ENCODE measurements around the gene C3orf85. TPM values are rescaled to one million over a fixed set of nuclear protein-coding genes. Genes with fewer than 3 reads are reported as not detected.
"Not testable (repeated sequence)": the region's sequence is repeated elsewhere in the genome, so short reads cannot be mapped to it uniquely, and the experiment has no call there.

The C3orf85 gene
- total RNA-seq, 1 donor from 2014 or later, result not detected

- Mint-ChIP-seq H3K27ac (no peak overlapping the region), H3K36me3 (ENCODE audit: low read depth) (no peaks in the 10 kb centered on the region), H3K9me3 (no peaks in the 10 kb centered on the region), H3K27me3 (ENCODE audit: low read depth) (no peaks in the 10 kb centered on the region), H3K4me3 (ENCODE audit: low read depth) (no peak overlapping the region), H3K4me1 (ENCODE audit: low read depth) (no peaks in the 10 kb centered on the region)
- DNase-seq (ENCODE audit: low spot score), result no peak
- intact Hi-C loops (cut with micrococcal nuclease), result no loop called here
Measured at GRCh38 chr3:109122690-109123089, 13.8 kb upstream of the C3orf85 start.

- intact Hi-C loops (cut with micrococcal nuclease), result no loop called here
- Mint-ChIP-seq H3K27ac (no peak overlapping the region), H3K4me1 (ENCODE audit: low read depth) (no peaks in the 10 kb centered on the region), H3K36me3 (ENCODE audit: low read depth) (no peaks in the 10 kb centered on the region), H3K27me3 (ENCODE audit: low read depth) (no peaks in the 10 kb centered on the region), H3K4me3 (ENCODE audit: low read depth) (no peak overlapping the region), H3K9me3 (no peaks in the 10 kb centered on the region)
- DNase-seq (ENCODE audit: low spot score), result no peak
Measured at GRCh38 chr3:109125902-109126301, 10.6 kb upstream of the C3orf85 start.

GRCh38 chr3:109127553-109127952 is 9.0 kb upstream of the C3orf85 start:
- Mint-ChIP-seq H3K9me3 (no peaks in the 10 kb centered on the region), H3K27me3 (ENCODE audit: low read depth) (no peaks in the 10 kb centered on the region)

GRCh38 chr3:109131276-109131675 is 5.2 kb upstream of the C3orf85 start:
- Mint-ChIP-seq H3K9me3 (no peaks in the 10 kb centered on the region), H3K4me3 (ENCODE audit: low read depth) (no peak overlapping the region), H3K27me3 (ENCODE audit: low read depth) (no peaks in the 10 kb centered on the region), H3K36me3 (ENCODE audit: low read depth) (no peaks in the 10 kb centered on the region), H3K4me1 (ENCODE audit: low read depth) (no peaks in the 10 kb centered on the region), H3K27ac (no peak overlapping the region)
- no peak for DNase-seq (ENCODE audit: low spot score)
- intact Hi-C loops (cut with micrococcal nuclease), result no loop called here

More at GRCh38 chr3:109127553-109127952, 9.0 kb upstream of the C3orf85 start:
- H3K4me1 Mint-ChIP-seq (ENCODE audit: low read depth), result no peaks in the 10 kb centered on the region
- H3K36me3 Mint-ChIP-seq (ENCODE audit: low read depth), result no peaks in the 10 kb centered on the region
- DNase-seq (ENCODE audit: low spot score), result no peak
- no peak overlapping the region for H3K27ac Mint-ChIP-seq
- intact Hi-C loops (cut with micrococcal nuclease), result no loop called here
- no peak overlapping the region for H3K4me3 Mint-ChIP-seq (ENCODE audit: low read depth)

DNA sequence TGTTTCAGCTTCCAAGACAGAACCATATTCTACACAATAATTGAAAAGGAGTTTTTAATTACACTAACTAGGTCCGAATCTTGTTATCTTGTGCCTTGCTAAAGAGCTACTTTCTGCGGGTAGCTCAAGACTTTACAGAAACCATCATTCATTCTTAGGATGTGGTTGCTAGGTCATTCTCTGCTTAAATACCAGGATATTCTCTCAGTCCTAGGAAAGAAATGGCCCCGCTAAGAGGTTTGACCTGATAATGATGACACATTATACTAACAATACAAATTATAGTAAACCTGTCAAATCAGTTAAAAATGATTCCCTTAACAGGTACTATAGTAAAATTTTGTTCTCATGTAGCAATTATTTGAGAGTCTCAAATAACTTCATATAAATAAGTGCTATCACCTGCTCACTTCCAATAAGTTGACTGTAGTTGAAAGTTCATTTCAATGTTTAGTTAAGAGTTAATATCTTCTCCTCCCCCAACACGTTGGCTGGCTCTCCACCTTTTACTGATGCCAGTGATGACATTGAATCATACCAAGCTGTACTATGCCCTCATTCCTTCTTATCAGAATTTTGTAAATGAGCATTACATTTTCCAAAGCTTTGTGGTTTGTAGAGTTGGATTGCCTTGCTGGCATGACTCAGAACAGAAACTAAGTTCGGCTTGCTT is 3.6 kb upstream of the C3orf85 start:
- intact Hi-C loops (cut with micrococcal nuclease), result no loop called here
- H3K9me3 Mint-ChIP-seq, result no peaks in the 10 kb centered on the region
- H3K27me3 Mint-ChIP-seq (ENCODE audit: low read depth), result no peaks in the 10 kb centered on the region
- H3K4me1 Mint-ChIP-seq (ENCODE audit: low read depth), result no peaks in the 10 kb centered on the region
- no peak for DNase-seq (ENCODE audit: low spot score)
- no peak overlapping the region for H3K4me3 Mint-ChIP-seq (ENCODE audit: low read depth)
- H3K27ac Mint-ChIP-seq, result no peak overlapping the region
- no peaks in the 10 kb centered on the region for H3K36me3 Mint-ChIP-seq (ENCODE audit: low read depth)

DNA sequence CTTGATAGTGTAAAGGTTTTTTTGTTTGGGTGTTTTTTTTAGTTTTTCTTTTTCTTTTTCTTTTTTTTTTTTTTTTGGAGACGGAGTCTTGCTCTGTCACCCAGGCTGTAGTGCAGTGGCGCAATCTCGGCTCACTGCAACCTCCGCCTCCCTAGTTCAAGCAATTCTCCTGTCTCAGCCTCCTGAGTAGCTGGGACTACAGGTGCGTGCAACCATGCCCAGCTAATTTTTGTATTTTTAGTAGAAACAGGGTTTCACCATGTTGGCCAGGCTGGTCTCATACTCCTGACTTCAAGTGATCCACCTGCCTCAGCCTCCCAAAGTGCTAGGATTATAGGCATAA is 3.1 kb upstream of the C3orf85 start:
- DNase-seq (ENCODE audit: low spot score); H3K4me1 Mint-ChIP-seq (ENCODE audit: low read depth); H3K27ac Mint-ChIP-seq; intact Hi-C loops (cut with micrococcal nuclease); H3K27me3 Mint-ChIP-seq (ENCODE audit: low read depth); H3K36me3 Mint-ChIP-seq (ENCODE audit: low read depth); H3K4me3 Mint-ChIP-seq (ENCODE audit: low read depth); H3K9me3 Mint-ChIP-seq: not testable (repeated sequence)

- H3K27ac Mint-ChIP-seq, result no peak overlapping the region
- H3K4me3 Mint-ChIP-seq (ENCODE audit: low read depth), result no peak overlapping the region
- no peak for DNase-seq (ENCODE audit: low spot score)
- intact Hi-C loops (cut with micrococcal nuclease), result no loop called here
- H3K9me3 Mint-ChIP-seq, result no peaks in the 10 kb centered on the region
- H3K27me3 Mint-ChIP-seq (ENCODE audit: low read depth), result no peaks in the 10 kb centered on the region
- H3K36me3 Mint-ChIP-seq (ENCODE audit: low read depth), result no peaks in the 10 kb centered on the region
- no peaks in the 10 kb centered on the region for H3K4me1 Mint-ChIP-seq (ENCODE audit: low read depth)
Measured at GRCh38 chr3:109137761-109138160, 1.2 kb downstream of the C3orf85 start.

DNA sequence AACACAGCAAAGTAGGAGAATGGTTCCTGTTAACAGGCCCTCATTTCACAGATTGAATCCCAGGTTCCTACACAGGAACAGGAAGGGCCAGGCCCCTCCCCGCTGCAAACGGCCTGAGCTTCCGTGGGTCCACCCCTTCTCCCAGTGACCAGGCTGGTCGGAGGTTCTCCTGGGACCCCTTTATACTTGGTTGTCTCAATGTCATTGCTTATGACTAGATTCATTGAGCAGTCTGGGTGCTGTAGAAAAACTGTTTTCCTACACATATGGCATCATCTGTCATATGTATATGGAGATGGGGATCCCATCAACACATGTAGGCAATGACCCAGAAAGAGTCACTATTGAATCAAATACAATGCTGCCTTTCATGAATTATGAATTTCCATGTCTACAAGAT is 3.8 kb downstream of the C3orf85 start:
- Mint-ChIP-seq H3K4me1 (ENCODE audit: low read depth) (no peaks in the 10 kb centered on the region), H3K27me3 (ENCODE audit: low read depth) (peaks cover 2% of the 10 kb centered on the region), H3K9me3 (no peaks in the 10 kb centered on the region), H3K36me3 (ENCODE audit: low read depth) (no peaks in the 10 kb centered on the region), H3K27ac (no peak overlapping the region), H3K4me3 (ENCODE audit: low read depth) (no peak overlapping the region)
- intact Hi-C loops (cut with micrococcal nuclease), result no loop called here
- no peak for DNase-seq (ENCODE audit: low spot score)

- H3K27ac Mint-ChIP-seq, result no peak overlapping the region
- no peaks in the 10 kb centered on the region for H3K9me3 Mint-ChIP-seq
- no peak for DNase-seq (ENCODE audit: low spot score)
- intact Hi-C loops (cut with micrococcal nuclease), result no loop called here
- H3K36me3 Mint-ChIP-seq (ENCODE audit: low read depth), result no peaks in the 10 kb centered on the region
- H3K27me3 Mint-ChIP-seq (ENCODE audit: low read depth), result peaks cover 2% of the 10 kb centered on the region
- H3K4me3 Mint-ChIP-seq (ENCODE audit: low read depth), result no peak overlapping the region
- peaks cover 2% of the 10 kb centered on the region for H3K4me1 Mint-ChIP-seq (ENCODE audit: low read depth)
Measured at GRCh38 chr3:109143646-109144045, 7.1 kb downstream of the C3orf85 start.

GRCh38 chr3:109149078-109149477 is 12.6 kb downstream of the C3orf85 start:
- no peak for DNase-seq (ENCODE audit: low spot score)
- no peaks in the 10 kb centered on the region for H3K36me3 Mint-ChIP-seq (ENCODE audit: low read depth)
- H3K27ac Mint-ChIP-seq, result no peak overlapping the region
- H3K4me3 Mint-ChIP-seq (ENCODE audit: low read depth), result no peak overlapping the region
- H3K4me1 Mint-ChIP-seq (ENCODE audit: low read depth), result peaks cover 2% of the 10 kb centered on the region
- peaks cover 2% of the 10 kb centered on the region for H3K27me3 Mint-ChIP-seq (ENCODE audit: low read depth)
- intact Hi-C loops (cut with micrococcal nuclease), result no loop called here
- no peaks in the 10 kb centered on the region for H3K9me3 Mint-ChIP-seq

DNA sequence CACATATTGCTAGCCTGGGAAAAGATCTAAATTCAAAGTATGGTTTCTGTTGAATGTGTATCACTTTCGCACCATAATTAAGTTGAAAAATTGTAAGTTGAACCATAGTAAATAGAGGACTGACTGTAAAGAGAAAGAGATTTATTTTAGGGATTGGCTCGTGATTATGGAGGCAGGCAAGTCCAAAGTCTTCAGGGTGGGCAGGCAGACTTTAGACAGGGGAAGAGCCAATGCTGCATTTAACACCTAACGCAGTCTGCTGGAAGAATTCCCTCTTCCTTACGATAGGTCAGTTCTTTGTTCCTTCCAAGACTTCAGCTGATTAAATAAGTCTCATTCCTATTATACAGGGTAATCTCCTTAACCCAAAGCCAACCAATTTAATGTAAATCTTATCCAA is 15.8 kb downstream of the C3orf85 start:
- intact Hi-C loops (cut with micrococcal nuclease), result no loop called here
- DNase-seq (ENCODE audit: low spot score), result no peak
- Mint-ChIP-seq H3K36me3 (ENCODE audit: low read depth) (no peaks in the 10 kb centered on the region), H3K27me3 (ENCODE audit: low read depth) (no peaks in the 10 kb centered on the region), H3K4me1 (ENCODE audit: low read depth) (no peaks in the 10 kb centered on the region), H3K9me3 (no peaks in the 10 kb centered on the region), H3K4me3 (ENCODE audit: low read depth) (no peak overlapping the region), H3K27ac (no peak overlapping the region)

- Mint-ChIP-seq H3K27me3 (ENCODE audit: low read depth) (no peaks in the 10 kb centered on the region), H3K9me3 (no peaks in the 10 kb centered on the region), H3K4me1 (ENCODE audit: low read depth) (no peaks in the 10 kb centered on the region), H3K27ac (no peak overlapping the region), H3K4me3 (ENCODE audit: low read depth) (no peak overlapping the region), H3K36me3 (ENCODE audit: low read depth) (no peaks in the 10 kb centered on the region)
- intact Hi-C loops (cut with micrococcal nuclease), result no loop called here
- no peak for DNase-seq (ENCODE audit: low spot score)
Measured at GRCh38 chr3:109154979-109155378, 18.5 kb downstream of the C3orf85 start.

- Mint-ChIP-seq H3K9me3 (no peaks in the 10 kb centered on the region), H3K4me1 (ENCODE audit: low read depth) (no peaks in the 10 kb centered on the region), H3K27ac (no peak overlapping the region), H3K4me3 (ENCODE audit: low read depth) (no peak overlapping the region), H3K36me3 (ENCODE audit: low read depth) (no peaks in the 10 kb centered on the region), H3K27me3 (ENCODE audit: low read depth) (no peaks in the 10 kb centered on the region)
- no peak for DNase-seq (ENCODE audit: low spot score)
- intact Hi-C loops (cut with micrococcal nuclease), result no loop called here
Measured at GRCh38 chr3:109155828-109156227, 19.3 kb downstream of the C3orf85 start.
